NB4 (cell line): ENCODE measurements around the gene VANGL2.

Experiments used
- CTCF ChIP-seq: IDR thresholded peaks from one replicate; pipeline ENCODE4 v1.5.1; 2012; ENCODE audit warnings: low read depth, low read length
- MYC ChIP-seq: IDR thresholded peaks from 2 replicates; pipeline ENCODE4 v1.6.1; 2011; ENCODE audit warnings: low read depth, low read length
- POLR2A ChIP-seq: IDR thresholded peaks from 2 replicates; pipeline ENCODE4 v1.6.1; 2011; ENCODE audit warnings: mild to moderate bottlenecking; ENCODE audit not compliant: insufficient read length; ENCODE audit errors: extremely low read depth

GRCh38 chr1:160412028-160412362 is 11.6 kb downstream of the VANGL2 start:
- TF ChIP-seq CTCF (no peak), MYC (no peak), POLR2A (no peak)
